Stimulated activated CD8-positive, alpha-beta memory T cell treated with anti-CD3 and anti-CD28 coated beads, Interleukin-4, amount 100 ng/mL, for 24 hours (primary cell): ENCODE measurements around the gene GTSE1.

ENCODE experiments used
- DNase-seq: peaks from one replicate; pipeline ENCODE4 v3.0.0-alpha.2; 2020; ENCODE audit warnings: low read depth

GTSE1 gene

DNA sequence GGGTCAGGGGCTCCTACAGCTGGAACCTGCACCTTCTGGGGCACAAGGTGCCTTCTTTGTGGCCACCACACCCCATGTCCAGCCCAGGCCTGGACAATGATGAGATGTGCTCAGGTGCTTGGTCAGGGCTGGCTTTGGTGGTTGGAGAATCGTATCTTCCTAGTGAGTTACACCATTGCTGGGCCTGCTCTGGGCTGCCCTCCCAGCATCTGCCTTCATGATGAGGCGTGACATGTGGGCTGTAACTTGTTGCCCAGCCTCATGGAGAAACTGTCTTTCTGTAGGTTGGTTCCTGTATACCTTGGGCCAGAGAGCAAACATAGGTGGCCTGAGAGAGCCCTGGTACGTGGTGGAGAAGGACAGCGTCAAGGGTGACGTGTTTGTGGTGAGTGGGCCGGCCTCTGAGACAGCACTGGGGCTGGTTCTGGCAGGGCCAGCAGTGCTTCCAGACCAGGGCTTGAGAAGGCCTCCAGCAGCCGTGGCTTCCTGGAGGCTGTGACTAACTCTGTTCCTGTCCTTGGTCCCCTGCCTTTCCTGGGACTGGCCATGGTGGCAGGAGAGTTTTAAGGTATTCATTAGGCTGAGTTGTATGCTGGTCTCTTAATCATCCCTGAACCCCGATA is 56.9 kb downstream of the GTSE1 start:
- DNase-seq, result no peak

DNA sequence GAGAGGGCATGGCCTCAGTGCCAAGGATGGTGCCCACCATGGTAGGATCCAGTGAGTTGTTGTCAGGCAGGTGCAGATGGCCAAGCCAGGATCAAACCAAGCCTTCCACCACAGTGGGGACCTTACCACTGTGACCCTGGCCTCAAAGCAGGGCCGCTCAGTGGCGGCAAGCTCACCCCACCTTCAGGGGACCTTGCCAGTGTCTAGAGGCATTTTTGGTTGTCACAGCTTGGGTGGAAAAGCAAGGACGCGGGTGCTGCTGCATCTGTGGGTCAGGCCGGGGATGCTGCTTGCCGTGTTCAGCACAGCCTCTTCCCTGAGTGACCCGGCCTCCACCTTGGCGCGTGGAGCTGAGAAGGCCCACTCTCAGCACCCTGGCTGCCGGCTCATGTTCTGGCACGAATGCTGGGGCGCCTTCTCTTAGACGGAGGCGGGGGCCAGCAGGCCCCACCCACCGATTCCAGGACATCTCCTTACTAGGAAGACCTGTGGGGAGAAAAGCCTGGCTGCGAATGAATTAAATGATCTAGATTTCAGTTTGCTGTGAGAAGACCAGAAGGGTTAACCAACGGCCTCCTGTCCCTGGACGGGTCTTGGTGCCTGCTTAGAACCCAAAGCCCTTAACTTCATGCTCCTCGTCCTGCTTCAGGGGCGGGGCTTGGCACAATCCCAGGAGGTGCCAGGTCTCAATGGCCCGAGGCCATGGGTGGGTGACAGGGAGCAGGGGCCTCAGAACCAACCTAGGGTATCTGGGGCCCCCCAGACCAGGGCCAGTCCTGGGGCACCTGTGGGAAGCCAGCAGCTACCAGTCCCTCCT is 57.7 kb downstream of the GTSE1 start:
- DNase-seq, result no peak

DNA sequence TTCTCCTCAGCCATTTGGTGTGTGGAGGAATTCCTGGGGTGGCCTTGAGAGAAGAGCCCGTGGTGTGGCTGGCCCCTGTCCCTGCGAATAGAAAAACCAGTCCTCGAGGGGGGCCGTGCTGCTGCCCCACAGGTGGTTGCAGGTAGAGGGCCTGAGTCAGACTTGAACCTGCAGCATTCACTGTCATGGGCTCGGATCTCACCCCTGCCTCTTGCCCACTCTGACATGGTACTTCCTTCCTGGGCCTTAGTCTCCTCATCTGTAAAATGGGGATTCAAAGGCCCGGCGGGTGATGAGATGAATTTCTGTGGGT is 58.3 kb downstream of the GTSE1 start:
- no peak for DNase-seq

DNA sequence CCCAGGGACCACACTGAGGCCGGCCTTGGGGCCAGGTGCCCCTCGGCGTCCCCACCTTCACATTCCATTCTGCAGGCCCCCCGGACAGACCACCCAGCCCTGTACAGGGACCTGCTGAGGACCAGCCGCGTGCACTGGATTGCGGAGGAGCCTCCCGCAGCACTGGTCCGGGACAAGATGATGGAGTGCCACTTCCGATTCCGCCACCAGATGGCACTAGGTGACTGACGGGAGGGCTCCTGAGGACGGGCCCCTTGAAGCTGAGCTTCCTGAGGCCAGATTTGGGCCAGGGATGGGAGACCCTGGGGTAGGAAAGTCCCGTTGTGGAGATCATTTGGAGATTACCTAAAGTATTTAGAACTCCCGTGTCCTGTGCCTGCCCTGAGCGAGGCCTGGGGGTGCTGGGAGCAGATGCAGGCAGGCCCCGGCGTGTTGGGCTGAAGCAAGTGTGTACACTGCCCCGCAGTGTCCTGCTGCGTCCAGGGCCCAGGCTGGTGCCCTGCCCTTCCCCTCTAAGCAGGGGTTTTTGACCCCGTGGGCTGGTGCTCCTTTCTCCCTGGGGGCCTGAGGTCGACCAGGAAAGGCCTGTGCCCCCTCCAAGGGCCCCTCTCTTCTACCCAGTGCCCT is 58.8 kb downstream of the GTSE1 start:
- DNase-seq, result peak; percentile 52

DNA sequence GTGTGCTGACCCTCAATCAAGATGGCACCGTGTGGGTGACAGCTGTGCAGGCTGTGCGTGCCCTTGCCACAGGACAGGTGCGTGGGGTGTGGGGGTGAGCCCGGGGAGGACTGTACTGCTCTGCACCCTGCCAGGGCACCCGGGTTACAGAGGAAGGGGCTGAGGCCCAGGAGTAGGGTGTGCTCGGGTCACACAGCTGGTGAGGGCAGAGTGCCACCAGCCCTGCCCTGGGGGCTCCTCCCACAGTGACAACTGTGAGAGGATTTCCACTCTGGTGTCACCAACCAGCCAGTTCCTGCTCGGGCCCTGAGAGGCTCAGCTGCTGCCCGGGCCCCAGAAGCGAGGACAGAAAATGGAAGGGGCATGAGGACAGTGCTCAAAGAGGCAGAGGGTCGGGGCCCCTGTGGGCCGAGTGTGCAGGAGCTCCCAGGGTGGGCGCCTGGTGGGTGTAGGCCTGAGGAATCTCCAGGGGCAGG is 59.4 kb downstream of the GTSE1 start:
- DNase-seq, result no peak

DNA sequence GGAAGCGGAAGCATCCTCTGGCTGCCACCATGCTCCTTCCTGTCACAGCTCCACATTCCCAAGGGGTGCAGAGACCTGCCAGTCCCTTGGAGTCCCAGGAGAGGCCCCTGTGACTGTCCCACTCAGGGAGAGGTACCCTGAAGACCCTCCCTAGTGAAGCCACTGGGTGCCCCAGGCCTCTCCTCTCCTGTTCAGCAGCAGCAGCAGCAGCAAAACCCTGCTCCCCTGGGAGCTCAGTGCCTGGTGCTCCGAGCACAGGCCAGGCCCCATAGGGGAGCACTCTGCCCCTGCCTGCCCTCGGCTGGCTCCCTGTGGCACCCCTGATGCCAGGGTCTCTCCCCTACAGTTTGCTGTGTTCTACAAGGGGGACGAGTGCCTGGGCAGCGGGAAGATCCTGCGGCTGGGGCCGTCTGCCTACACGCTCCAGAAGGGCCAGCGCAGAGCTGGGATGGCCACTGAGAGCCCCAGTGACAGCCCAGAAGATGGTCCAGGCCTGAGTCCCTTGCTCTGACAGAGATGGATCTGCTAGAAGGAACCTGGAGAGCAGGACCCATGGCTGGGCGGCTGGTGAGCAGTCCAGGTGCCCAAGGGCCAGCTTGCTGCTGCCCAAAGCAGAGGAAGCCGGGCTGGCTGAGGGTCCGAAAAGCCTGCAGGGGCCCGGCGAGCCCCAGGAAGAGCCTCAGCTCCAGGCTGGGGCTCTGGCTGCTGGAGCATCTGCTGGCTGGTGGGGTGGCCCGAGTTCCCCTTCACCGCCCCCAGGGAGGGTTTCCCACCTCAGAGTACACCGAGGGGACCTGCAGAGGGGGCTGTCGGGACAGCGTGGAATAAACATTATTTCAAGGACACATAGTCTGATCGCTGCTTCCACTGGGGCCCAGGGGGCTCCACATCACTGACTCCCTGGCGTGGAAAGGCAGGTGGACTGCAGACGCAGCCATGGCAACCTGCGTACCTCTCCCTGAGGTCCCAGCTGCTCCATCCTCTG is 60.1 kb downstream of the GTSE1 start:
- DNase-seq, result no peak

DNA sequence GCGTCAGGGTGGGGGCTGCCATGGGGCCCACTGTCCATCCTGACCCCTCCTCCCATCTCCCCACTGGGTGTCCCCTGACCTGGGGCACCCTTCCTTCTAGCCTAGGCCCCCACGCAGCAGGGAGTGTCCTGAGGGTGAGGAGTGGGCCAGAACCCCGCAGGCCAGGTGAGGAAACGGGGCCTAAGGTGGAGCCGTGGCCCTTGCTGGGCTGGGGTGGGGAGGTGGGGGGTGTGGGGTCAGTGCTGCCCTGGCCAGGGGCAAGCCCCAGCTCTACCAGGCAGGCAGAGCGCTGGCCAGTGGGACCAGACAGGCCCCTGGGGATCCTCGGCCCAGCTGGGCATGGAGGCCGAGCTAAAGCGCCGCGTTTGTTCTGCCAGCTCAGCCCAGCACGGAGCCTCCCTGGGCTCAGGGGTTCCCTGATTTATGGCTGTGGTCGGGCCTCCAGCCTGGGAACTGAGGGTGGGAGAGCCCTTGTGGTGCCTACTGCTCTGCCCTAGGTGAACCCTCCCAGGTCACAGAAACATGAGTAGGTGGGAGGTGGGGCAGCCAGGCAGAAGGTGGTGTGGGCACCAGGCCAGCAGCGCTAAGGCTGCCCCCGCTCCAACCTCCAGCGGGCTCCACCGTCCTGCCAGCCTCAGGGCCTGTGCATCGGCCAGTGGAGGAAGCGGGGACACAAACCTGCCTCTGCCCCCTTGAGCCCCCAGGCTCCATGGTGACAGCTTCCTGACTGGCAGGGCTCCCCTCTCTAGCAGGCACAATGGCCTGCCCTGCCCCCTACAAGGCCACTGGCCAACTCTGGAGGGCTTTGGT is 61.2 kb downstream of the GTSE1 start:
- DNase-seq, result no peak

DNA sequence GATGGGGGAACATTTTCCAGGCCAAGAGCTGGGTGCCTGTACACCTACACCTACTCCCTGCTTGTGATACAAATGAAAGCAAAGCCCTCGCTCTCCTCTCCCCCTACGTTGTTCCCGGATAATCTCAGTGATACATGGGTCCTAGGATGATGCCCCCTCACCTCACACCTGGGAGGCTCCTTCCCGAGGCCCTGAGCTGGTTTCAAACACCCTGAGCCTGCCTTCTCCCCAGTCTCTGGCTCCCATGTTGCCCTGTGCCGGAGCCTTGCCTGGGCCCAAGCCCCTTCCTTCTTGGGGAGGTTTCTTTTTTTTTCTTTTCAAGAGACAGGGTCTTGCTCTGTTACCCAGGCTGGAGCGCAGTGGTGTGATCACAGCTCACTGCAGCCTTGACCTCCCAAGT is 62.1 kb downstream of the GTSE1 start:
- no peak for DNase-seq

DNA sequence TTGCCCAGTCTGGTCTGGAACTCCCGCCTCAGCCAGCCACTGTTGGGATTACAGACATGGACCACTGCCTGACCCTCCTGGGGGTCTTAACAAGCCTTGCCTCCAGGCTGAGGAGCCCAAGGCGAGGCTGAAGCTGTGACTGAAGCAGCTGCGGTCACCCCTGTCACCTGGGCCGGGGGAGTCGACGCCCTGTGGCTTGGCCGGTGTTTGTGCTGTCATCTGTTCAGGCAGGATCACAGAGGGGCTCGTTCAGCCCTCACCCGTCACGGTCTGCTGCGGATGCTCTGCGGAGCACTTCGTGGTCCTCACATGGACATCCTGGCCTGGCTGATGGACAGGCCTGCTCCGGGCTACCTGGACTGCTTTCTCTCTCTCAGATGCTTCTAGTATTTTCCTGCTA is 62.7 kb downstream of the GTSE1 start:
- DNase-seq, result no peak

DNA sequence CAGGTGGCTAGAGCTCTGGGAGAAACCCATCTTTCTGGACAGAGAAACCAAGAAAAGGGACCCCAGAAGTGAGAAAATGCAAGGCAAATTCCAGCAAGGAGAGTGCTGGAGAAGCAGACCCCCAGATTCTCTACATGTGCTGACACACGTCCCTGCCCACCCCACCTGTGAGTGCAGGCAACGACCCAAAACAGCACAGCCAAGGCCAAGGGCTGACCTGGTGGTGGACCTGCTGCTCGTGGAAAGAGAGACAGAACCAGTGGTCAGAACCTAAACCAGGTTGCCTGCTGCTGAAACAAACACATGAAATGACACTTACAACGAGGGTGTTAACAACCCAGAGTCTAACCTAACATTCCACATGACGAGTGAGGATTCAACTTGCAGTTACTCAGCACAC is 63.4 kb downstream of the GTSE1 start:
- DNase-seq, result no peak

DNA sequence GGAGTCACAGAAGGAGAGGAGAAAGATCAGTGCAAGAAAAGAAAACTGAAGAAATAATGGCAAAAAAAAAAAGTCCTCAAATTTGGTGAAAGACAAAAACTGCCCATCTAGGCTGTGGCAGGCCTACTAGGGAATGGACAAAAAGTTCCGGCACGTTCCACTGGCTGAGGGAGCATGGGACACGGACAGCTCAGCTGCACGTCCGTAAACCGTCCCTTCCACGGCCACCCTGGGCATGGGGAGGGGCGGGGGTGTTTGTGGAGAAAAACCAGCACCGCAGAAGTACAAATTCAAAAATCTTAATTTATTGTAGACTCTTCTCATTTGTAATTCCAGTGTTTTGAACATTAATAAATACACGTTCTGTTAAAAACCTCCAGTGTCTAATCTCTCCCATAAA is 64.2 kb downstream of the GTSE1 start:
- DNase-seq, result no peak

DNA sequence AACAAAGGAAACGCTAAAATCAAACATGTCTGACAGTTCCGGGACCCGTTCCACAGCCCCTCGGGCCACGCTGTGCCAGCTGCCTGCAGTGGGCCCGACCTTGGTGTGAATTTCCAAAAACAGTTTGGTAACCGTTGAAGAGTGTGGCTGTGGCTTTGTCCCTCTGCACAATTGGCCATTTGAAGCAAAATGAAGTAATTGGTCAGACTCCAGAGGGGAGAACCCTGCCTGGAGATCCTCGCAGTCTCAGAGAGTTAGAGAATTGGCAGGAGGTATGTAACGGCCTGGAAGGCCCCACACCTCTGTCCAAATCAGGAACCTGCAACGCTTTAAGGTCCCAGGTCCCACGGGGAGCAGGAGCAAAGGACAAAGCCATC is 65.1 kb downstream of the GTSE1 start:
- no peak for DNase-seq

DNA sequence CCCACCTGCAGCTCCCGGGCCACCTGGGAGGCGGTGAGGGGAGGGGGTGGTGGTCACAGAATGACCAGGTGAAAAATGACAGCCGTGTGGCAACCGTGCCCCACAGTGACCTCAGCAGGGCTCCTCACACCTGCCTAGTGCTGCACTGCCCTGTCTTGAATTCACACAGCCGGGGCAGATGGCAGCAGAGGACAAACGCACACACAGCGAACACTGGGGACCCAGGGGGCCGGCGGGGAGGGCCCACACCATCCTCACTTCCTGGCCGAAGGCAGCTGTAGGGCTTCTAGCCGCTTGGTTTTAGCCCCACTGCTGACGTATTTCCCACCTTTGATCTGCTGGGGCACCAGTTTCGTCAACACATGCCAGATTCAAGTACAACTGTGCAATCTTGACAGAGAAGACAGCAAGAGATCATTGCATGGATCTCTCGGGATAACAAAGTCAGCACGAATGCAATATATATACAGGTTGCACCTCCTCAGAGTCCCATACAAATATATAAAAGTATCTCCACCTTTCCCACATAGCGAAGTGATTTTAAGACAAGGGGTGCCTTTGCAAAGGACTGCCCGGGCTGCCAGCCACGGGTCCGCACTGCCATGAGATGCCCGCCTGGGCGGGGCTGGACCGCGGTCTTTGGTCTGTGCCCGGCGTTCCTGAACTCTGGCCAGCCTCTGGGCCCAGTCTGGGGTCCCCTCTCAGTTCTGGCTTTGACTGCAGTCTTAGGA is 65.7 kb downstream of the GTSE1 start:
- DNase-seq, result no peak

DNA sequence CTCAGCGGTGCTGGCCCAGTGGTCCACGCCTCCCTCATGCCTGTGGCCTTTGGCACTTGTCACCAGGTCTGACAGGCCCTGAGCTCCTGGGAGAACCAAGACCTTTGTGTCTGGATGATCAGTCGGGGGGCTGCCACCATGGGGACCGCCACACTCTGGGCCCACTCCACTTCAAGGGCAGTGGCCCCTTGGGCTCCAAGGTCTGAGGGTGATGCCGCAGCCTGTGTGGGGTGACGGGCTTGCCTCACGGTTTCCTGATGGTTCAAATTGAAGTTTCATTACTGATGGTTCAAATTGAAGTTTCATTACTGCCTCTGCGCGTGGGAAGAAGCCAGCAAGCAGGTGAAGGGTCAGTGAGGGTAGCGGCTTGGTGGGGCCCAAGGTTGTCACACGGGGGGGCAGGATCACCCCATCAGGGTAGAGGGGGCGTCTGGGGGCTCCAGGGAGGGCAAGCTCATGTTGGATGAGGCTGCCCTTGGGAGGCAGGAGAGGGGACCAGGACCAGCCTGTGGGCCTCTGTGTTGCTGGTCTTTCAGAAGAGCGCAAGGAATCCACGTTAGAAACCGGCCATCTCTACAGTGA is 66.4 kb downstream of the GTSE1 start:
- DNase-seq, result no peak

DNA sequence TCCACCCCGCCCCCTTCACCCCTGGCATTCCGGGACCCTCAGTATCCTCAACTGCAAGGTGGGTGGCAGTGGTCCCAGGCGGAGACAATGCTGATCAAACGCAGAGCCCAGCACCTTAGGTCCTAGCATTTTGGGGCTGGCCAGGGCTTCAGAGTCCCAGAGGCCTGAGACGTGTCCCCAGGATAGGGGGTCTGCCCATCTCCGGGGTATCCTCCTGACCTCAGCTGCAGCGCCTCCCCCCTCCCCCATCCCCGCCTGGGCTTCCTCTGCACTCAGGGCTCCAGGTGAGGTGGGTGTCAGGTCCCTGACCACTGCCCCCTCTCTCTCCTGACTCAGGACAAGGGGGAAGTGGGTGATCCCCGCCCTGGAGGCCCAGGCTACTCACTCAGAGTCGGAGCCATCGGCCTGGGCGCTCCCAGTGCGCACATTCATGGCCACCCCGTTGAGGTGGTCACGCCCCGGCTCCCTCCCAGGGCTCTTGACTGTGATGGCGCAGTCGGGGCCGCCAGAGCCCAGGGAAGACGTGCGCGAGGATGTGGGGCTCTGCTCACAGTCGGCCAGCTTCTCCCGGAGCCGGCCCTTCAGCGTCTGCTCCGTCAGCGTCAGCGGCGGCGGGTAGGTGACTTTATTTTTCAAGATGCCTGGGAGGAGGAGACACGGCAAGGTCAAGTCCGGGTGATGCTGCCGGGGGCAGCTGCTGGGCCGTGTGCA is 67.1 kb downstream of the GTSE1 start:
- no peak for DNase-seq

DNA sequence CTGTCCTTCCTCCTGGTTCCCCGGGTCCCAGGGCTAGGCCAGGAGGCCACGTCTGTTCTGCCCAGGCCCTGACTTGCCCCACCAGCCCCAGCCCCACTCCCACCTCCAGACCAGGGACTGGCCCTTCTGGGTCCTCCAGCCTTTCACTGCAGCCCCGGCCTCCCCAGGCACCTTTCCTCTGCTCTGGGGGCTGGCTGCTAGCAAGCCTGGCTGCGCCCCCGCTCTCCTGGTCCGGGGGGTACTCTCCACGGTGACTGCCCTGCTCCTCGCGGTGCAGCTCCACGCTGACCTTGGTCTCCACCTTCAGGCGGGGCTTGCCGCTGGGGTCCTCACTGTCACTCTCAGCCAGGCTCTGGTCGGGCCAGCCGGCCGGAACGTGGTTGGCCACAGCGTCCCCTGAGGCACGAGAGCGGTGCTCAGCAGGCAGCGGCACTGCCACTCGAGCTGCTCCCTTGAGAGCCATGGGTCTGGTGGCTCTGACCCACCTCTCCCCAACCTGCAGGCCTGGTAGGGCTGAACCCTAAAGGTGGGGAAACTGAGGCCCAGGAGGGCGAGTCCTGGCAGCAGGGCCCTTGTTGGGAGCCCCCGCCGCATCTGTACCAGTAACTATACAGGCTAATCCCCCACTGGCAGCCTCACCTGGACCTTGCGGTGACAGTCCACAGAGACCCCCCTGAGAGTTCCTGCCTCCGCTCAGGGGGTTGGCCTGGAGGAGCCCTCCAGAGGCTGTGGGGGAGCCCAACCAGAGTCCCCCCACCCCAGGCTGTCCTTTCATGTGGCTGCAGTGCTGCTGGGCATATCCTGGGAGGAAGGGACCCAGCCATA is 67.9 kb downstream of the GTSE1 start:
- no peak for DNase-seq

DNA sequence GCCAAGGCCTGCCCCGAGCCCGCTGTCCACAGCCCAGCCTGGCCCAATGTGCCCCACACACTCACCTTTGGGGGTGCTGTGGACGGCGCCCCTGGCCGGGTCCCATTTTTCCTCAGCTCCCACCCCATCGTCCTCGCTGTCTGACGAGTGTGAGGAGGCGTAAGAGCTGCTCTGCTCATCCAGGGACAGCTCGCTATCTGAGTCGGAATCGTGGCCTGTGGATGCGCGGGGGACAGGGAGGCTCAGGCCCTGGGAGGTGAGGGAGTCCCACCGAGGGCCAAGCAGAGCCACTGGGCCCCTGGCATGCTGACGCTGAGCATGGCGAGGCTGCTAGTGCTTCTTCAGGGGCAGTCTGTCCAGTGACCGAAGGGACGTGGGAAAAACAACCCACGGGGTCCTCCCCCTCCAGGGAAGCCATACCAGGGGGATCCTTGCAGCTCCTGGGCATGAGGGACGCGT is 68.5 kb downstream of the GTSE1 start:
- DNase-seq, result no peak

DNA sequence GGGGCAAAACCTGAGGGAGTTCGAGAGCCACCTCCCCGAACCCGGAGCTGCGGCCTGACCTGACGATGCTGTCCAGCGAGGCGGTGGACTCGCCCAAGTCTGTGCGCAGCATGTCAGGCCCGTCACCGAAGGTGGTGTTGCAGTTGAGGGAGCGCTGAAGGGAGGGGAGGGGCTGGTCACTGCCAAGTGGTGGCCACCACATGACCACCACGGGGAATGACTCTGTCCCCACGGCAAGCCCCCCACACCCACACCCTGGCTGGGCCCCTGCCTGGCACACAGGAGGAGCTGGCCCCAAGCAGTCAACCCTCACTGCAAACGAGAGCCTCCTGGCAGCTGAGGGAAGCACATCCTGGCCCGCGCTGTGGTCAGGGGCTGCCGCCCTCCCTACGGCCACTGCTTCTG is 69.7 kb downstream of the GTSE1 start:
- DNase-seq, result no peak
